OCI-LY7 (cell line): Measurements from ENCODE around the gene CLK2. TPM values are rescaled to one million over a fixed set of nuclear protein-coding genes. Genes with fewer than 3 reads are reported as not detected.

Source experiments
- BruUV-seq: library from RNA; stranded (reverse); fragments of 400-500 nt; replicated peaks from 2 replicates; lab custom pipeline; 2021; lab: Mats Ljungman, UMichigan
- CTCF ChIA-PET: fragments of 300-600 bp; sonication (Branson Sonifier 250); formaldehyde crosslinking; loops from one replicate; lab custom pipeline; 2022; ENCODE audit warnings: antibody characterized with exemption; ENCODE audit not compliant: unreplicated experiment; lab: Charles Lee
- POLR2A ChIA-PET: fragments of 300-600 bp; sonication (Branson Sonifier 250); formaldehyde crosslinking; loops from one replicate; lab custom pipeline; 2022; ENCODE audit warnings: antibody characterized with exemption; lab: Charles Lee
- DNase-seq: peaks from one replicate; pipeline ENCODE4 v3.0.0-alpha.2; 2015; ENCODE audit warnings: low spot score
- H2AFZ ChIP-seq: fragments of 200-600 bp; sonication (generic), shearing (Covaris generic); 2 replicates; pipeline ENCODE4 v1.6.1; 2014; ENCODE audit warnings: mild to moderate bottlenecking, antibody characterized with exemption, low read length, moderate library complexity
- H3K27ac ChIP-seq: fragments of 200-600 bp; sonication (generic); 2 replicates; pipeline ENCODE4 v1.5.1; 2014; ENCODE audit warnings: mixed run types, low read depth, mild to moderate bottlenecking, moderate library complexity, low read length, inconsistent platforms; ENCODE audit not compliant: poor library complexity, severe bottlenecking
- H3K36me3 ChIP-seq: fragments of 200-600 bp; sonication (generic); 2 replicates; pipeline ENCODE4 v1.6.1; 2014; ENCODE audit warnings: mild to moderate bottlenecking, antibody characterized with exemption, low read length, moderate library complexity, mixed read lengths; ENCODE audit not compliant: insufficient read depth
- H3K4me1 ChIP-seq: fragments of 200-600 bp; sonication (generic); 2 replicates; pipeline ENCODE4 v1.5.1; 2014; ENCODE audit warnings: mild to moderate bottlenecking, low read length; ENCODE audit not compliant: insufficient read depth, poor library complexity, severe bottlenecking
- H3K4me2 ChIP-seq: fragments of 200-600 bp; sonication (generic); 2 replicates; pipeline ENCODE4 v1.6.1; 2014; ENCODE audit warnings: mild to moderate bottlenecking, low read length
- H3K4me3 ChIP-seq: fragments of 200-600 bp; sonication (generic); 2 replicates; pipeline ENCODE4 v1.5.1; 2014; ENCODE audit warnings: mild to moderate bottlenecking, low read depth, low read length; ENCODE audit not compliant: poor library complexity, severe bottlenecking
- H3K79me2 ChIP-seq: fragments of 200-600 bp; sonication (generic); 2 replicates; pipeline ENCODE4 v1.6.1; 2016; ENCODE audit warnings: low read depth, mild to moderate bottlenecking, low read length, moderate library complexity, mixed read lengths; ENCODE audit not compliant: insufficient read depth
- H3K9me2 ChIP-seq: fragments of 200-600 bp; sonication (generic); 2 replicates; pipeline ENCODE4 v1.6.1; 2016; ENCODE audit warnings: mild to moderate bottlenecking, low read length, mixed read lengths; ENCODE audit not compliant: insufficient read depth
- H3K9me3 ChIP-seq: fragments of 200-600 bp; sonication (generic); 2 replicates; pipeline ENCODE4 v1.6.1; 2014; ENCODE audit warnings: mild to moderate bottlenecking, mixed run types, low read length, mixed read lengths
- H4K20me1 ChIP-seq: fragments of 200-600 bp; sonication (generic); 2 replicates; pipeline ENCODE4 v1.6.1; 2014; ENCODE audit warnings: mild to moderate bottlenecking, antibody characterized with exemption, low read length, moderate library complexity, mixed read lengths; ENCODE audit not compliant: insufficient read depth
- EZH2phosphoT487 ChIP-seq: fragments of 200-600 bp; sonication (generic); IDR thresholded peaks from 2 replicates; pipeline ENCODE4 v1.6.1; 2018; ENCODE audit warnings: low read depth, borderline replicate concordance, mild to moderate bottlenecking, mixed run types, antibody characterized with exemption, low read length, moderate library complexity, mixed read lengths
- intact Hi-C: fragments of 100-400 bp; cut with micrococcal nuclease; formaldehyde crosslinking; loops from one replicate; pipeline ENCODE4 v1.10.0; 2022; ENCODE audit not compliant: unreplicated experiment
- total RNA-seq, 2 experiments: library from RNA; depleted of rRNA in 1 of 2; stranded (reverse); fragments of >200 nt in 1 of 2; shearing (Covaris generic) in 1 of 2; gene quantifications; 2 replicates each; pipeline ENCODE4 v1.2.3, GENCODE V29; 2014 to 2022
- TF ChIP-seq, protein P1 (sequence below): fragments of 200-600 bp; sonication (generic); conservative IDR thresholded peaks from 2 replicates; pipeline ENCODE4 v1.5.1; 2014; ENCODE audit warnings: mild to moderate bottlenecking, antibody characterized with exemption, low read length, moderate library complexity, mixed read lengths

CLK2 gene
- total RNA-seq, 2 experiments from 2014 or later = 96.7 to 121 TPM

DNA sequence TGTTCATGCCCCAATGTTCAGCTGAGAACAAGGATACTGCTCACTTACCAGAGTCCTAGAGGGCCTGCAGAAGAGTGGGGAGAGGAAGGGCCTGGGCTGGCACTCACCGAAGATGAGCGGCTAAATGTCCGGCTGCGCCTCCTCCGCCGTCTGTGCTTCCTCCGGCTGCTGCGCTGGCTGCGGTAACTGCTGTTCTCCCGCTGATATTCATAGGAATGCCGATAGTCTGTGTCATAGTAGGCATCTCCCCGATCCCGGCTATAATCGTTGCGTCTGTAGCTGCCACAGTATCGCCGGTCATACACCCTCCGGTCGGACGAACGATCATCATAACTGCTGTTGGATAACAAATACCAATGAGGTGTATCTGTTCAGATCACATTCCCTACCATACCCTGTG, 3.9 kb downstream of the CLK2 start:
- Histone ChIP-seq H2AFZ (no peak overlapping the region), H4K20me1 (peaks cover 4% of the 10 kb centered on the region; the same call in 1 of the 2 replicates), H3K79me2 (peaks cover 29% of the 10 kb centered on the region), H3K9me2 (no peaks in the 10 kb centered on the region), H3K4me3 (no peak overlapping the region), H3K27ac (no peak overlapping the region), H3K4me2 (no peak overlapping the region), H3K9me3 (no peaks in the 10 kb centered on the region), H3K36me3 (peaks cover 71% of the 10 kb centered on the region), H3K4me1 (peaks cover 19% of the 10 kb centered on the region)
- ChIA-PET CTCF (no interaction called here), POLR2A (interaction anchor here (0.7 kb wide), 1 partner anchor 53 kb away, joined by 5 read pairs; no protein-coding TSS in a partner anchor)
- no peak for DNase-seq
- TF ChIP-seq, protein P1, sequence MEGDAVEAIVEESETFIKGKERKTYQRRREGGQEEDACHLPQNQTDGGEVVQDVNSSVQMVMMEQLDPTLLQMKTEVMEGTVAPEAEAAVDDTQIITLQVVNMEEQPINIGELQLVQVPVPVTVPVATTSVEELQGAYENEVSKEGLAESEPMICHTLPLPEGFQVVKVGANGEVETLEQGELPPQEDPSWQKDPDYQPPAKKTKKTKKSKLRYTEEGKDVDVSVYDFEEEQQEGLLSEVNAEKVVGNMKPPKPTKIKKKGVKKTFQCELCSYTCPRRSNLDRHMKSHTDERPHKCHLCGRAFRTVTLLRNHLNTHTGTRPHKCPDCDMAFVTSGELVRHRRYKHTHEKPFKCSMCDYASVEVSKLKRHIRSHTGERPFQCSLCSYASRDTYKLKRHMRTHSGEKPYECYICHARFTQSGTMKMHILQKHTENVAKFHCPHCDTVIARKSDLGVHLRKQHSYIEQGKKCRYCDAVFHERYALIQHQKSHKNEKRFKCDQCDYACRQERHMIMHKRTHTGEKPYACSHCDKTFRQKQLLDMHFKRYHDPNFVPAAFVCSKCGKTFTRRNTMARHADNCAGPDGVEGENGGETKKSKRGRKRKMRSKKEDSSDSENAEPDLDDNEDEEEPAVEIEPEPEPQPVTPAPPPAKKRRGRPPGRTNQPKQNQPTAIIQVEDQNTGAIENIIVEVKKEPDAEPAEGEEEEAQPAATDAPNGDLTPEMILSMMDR = no peak
- no peak for TF ChIP-seq EZH2phosphoT487
- no TSS peak for BruUV-seq
- intact Hi-C loops = no loop called here

- no peaks in the 10 kb centered on the region for H3K9me2 ChIP-seq
- no peak for TF ChIP-seq EZH2phosphoT487
- TF ChIP-seq, protein P1 = no peak
- H3K9me3 ChIP-seq = no peaks in the 10 kb centered on the region
- H2AFZ ChIP-seq = no peak overlapping the region
- no TSS peak for BruUV-seq
- peaks cover 13% of the 10 kb centered on the region for H3K4me1 ChIP-seq
- peaks cover 78% of the 10 kb centered on the region for H3K36me3 ChIP-seq
- H4K20me1 ChIP-seq = peaks cover 4% of the 10 kb centered on the region; the same call in 1 of the 2 replicates
- intact Hi-C loops = no loop called here
- no peak overlapping the region for H3K4me2 ChIP-seq
- ChIA-PET POLR2A (no interaction called here), CTCF (no interaction called here)
- no peak overlapping the region for H3K4me3 ChIP-seq
- DNase-seq = no peak
- H3K27ac ChIP-seq = no peak overlapping the region
- peaks cover 29% of the 10 kb centered on the region for H3K79me2 ChIP-seq
Measured at GRCh38 chr1:155268630-155269029, 4.7 kb downstream of the CLK2 start.

GRCh38 chr1:155267373-155267772, 5.9 kb downstream of the CLK2 start:
- TF ChIP-seq, protein P1 = no peak
- TF ChIP-seq EZH2phosphoT487 = no peak
- Histone ChIP-seq H3K36me3 (peaks cover 91% of the 10 kb centered on the region), H3K27ac (no peak overlapping the region), H3K4me3 (no peak overlapping the region), H3K4me2 (no peak overlapping the region), H3K79me2 (peaks cover 22% of the 10 kb centered on the region), H3K4me1 (peaks cover 18% of the 10 kb centered on the region), H2AFZ (no peak overlapping the region), H3K9me3 (no peaks in the 10 kb centered on the region), H4K20me1 (peaks cover 4% of the 10 kb centered on the region; the same call in 1 of the 2 replicates), H3K9me2 (no peaks in the 10 kb centered on the region)
- intact Hi-C loops = no loop called here
- BruUV-seq = no TSS peak
- POLR2A ChIA-PET = interaction anchor here (0.6 kb wide), 1 partner anchor 15 kb away, joined by 4 read pairs; no protein-coding TSS in a partner anchor
- CTCF ChIA-PET = no interaction called here
- DNase-seq = no peak
